CD4-positive, alpha-beta T cell (primary cell): ENCODE results near the gene RUNX1. TPM values are rescaled to one million over a fixed set of nuclear protein-coding genes. Genes with fewer than 3 reads are reported as not detected.

Source experiments
- ATAC-seq: fragments of 200-7000 bp; cut with Tn5 transposase; one replicate; pipeline ENCODE4 v1.10.0; 2022; ENCODE audit warnings: mild to moderate bottlenecking; ENCODE audit not compliant: poor library complexity
- CTCF ChIA-PET: fragments of 350-600 bp; sonication (Branson Sonifier 250); formaldehyde crosslinking; loops from one replicate; lab custom pipeline; 2021; ENCODE audit warnings: antibody characterized with exemption, inconsistent platforms; lab: Charles Lee
- POLR2A ChIA-PET: fragments of 350-600 bp; sonication (Branson Sonifier 250); formaldehyde crosslinking; loops from one replicate; lab custom pipeline; 2021; ENCODE audit warnings: antibody characterized with exemption, inconsistent platforms; lab: Charles Lee
- DNase-seq, 14 experiments: peaks; one replicate each; pipeline ENCODE4 v3.0.0-alpha.2; 2013 to 2020; ENCODE audit warnings: mixed read lengths in 2 of 14
- H3K27ac ChIP-seq, 2 donors: one replicate each; pipeline versions ENCODE4 v1.5.1 to v1.7.0; 2013; ENCODE audit warnings: low read length in 2 of 2, low read depth in 1 of 2, mild to moderate bottlenecking in 1 of 2
- H3K27me3 ChIP-seq, 2 experiments: 1 replicate in 1 of 2; 2 replicates in 1 of 2; pipeline versions ENCODE4 v1.6.1 to v1.7.0; 2013; ENCODE audit warnings: low read length in 2 of 2, control low read depth in 1 of 2, mild to moderate bottlenecking in 1 of 2, moderate library complexity in 1 of 2; ENCODE audit not compliant: insufficient read depth in 2 of 2, control insufficient read depth in 1 of 2
- H3K36me3 ChIP-seq: one replicate; pipeline ENCODE4 v1.6.1; 2013; ENCODE audit warnings: low read length, control low read depth; ENCODE audit not compliant: insufficient read depth
- H3K4me1 ChIP-seq: one replicate; pipeline ENCODE4 v1.6.1; 2013; ENCODE audit warnings: low read length, control low read depth; ENCODE audit not compliant: insufficient read depth
- H3K4me3 ChIP-seq: one replicate; pipeline ENCODE4 v1.5.1; 2013; ENCODE audit warnings: mild to moderate bottlenecking, low read length, moderate library complexity
- H3K9me3 ChIP-seq, 2 experiments: 1 replicate in 1 of 2; 2 replicates in 1 of 2; pipeline versions ENCODE4 v1.6.1 to v1.7.0; 2013; ENCODE audit warnings: low read length in 2 of 2, mild to moderate bottlenecking in 2 of 2, control low read depth in 1 of 2, moderate library complexity in 1 of 2; ENCODE audit not compliant: control insufficient read depth in 1 of 2, insufficient read depth in 1 of 2
- H3K27ac Mint-ChIP-seq: one replicate; pipeline ENCODE4 v1.8.0; 2020; ENCODE audit warnings: mixed read lengths
- H3K27me3 Mint-ChIP-seq: one replicate; pipeline ENCODE4 v1.8.0; 2021; ENCODE audit warnings: mixed read lengths
- H3K36me3 Mint-ChIP-seq: one replicate; pipeline ENCODE4 v1.8.0; 2021; ENCODE audit warnings: low read depth, mixed read lengths
- H3K4me1 Mint-ChIP-seq: one replicate; pipeline ENCODE4 v1.8.0; 2021; ENCODE audit warnings: low read depth, mixed read lengths
- H3K4me3 Mint-ChIP-seq: one replicate; pipeline ENCODE4 v1.8.0; 2020; ENCODE audit warnings: mild to moderate bottlenecking, mixed read lengths
- H3K9me3 Mint-ChIP-seq: one replicate; pipeline ENCODE4 v1.8.0; 2020; ENCODE audit warnings: mixed read lengths
- intact Hi-C, 2 experiments: fragments of 100-400 bp; cut with DNase I in 1 of 2; cut with micrococcal nuclease in 1 of 2; formaldehyde crosslinking; loops; one replicate each; pipeline versions ENCODE4 v1.15.1 to v1.9.0; 2023 to 2025; cut with DNase I, micrococcal nuclease
- total RNA-seq, 174 experiments: library from RNA in 2 of 174; stranded (reverse) in 2 of 174; gene quantifications; one replicate each; pipeline ENCODE4 v1.2.3 and lab custom pipeline; 2021 to 2026
- TF ChIP-seq, protein P1 (sequence below): fragments of 200-600 bp; IDR thresholded peaks from one replicate; pipeline ENCODE4 v1.8.0; 2022; ENCODE audit warnings: antibody characterized with exemption, mild to moderate bottlenecking

RUNX1 gene
- total RNA-seq, 2 experiments from 2014 or later: 71.7 to 74.3 TPM

DNA sequence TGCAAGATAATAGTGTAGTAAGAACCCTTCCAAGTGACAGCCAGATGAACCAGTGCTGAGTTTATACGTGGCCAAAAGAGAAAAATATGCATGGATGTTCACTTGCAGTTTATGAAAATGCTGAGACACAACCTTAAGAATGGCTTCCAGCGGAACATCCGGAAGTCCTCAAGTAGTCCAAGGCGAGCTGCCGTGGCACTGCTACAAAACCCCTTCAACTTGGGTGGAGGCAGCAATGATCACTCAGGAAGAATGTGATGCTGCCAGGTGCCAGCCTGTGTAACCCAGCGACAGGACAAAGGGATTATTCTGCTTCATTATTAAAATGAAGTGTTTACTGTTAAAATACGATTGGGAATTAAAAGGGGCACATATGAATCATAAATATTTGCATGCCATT, 179.6 kb downstream of the RUNX1 start:
- no peak overlapping the region for H3K27ac Mint-ChIP-seq
- H3K4me1 Mint-ChIP-seq: peaks cover 59% of the 10 kb centered on the region
- no peak overlapping the region for H3K27ac ChIP-seq
- peaks cover 84% of the 10 kb centered on the region for H3K36me3 Mint-ChIP-seq
- no peaks in the 10 kb centered on the region for H3K27me3 ChIP-seq
- intact Hi-C loops: no loop called here
- ATAC-seq: no peak
- no peak overlapping the region for H3K4me3 ChIP-seq
- H3K9me3 Mint-ChIP-seq: no peaks in the 10 kb centered on the region
- no peaks in the 10 kb centered on the region for H3K27me3 Mint-ChIP-seq
- ChIA-PET POLR2A (no interaction called here), CTCF (no interaction called here)
- peaks cover 77% of the 10 kb centered on the region for H3K36me3 ChIP-seq
- DNase-seq: no peak
- H3K4me1 ChIP-seq: peaks cover 20% of the 10 kb centered on the region
- no peaks in the 10 kb centered on the region for H3K9me3 ChIP-seq
- TF ChIP-seq, protein P1, sequence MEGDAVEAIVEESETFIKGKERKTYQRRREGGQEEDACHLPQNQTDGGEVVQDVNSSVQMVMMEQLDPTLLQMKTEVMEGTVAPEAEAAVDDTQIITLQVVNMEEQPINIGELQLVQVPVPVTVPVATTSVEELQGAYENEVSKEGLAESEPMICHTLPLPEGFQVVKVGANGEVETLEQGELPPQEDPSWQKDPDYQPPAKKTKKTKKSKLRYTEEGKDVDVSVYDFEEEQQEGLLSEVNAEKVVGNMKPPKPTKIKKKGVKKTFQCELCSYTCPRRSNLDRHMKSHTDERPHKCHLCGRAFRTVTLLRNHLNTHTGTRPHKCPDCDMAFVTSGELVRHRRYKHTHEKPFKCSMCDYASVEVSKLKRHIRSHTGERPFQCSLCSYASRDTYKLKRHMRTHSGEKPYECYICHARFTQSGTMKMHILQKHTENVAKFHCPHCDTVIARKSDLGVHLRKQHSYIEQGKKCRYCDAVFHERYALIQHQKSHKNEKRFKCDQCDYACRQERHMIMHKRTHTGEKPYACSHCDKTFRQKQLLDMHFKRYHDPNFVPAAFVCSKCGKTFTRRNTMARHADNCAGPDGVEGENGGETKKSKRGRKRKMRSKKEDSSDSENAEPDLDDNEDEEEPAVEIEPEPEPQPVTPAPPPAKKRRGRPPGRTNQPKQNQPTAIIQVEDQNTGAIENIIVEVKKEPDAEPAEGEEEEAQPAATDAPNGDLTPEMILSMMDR: no peak
- no peak overlapping the region for H3K4me3 Mint-ChIP-seq

DNA sequence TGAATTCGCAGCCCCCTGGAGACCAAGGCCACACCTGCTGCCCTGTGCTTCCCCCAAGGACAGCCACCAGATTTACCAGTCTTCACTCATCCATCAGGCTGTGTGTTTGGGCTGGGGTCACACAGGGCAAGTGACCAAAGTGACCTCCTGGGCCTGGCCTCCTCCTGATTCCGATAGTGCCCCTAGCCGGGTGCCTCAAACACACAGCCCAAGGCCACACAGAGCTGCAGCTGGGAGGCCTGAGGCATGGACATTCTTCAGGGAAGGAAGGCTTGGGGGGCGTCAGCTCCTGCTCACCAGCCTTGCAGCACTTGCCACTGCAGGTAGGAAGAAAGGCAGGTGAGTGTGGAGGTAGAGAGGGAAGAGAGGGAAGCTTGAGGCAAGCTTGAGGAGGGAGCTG, 181.3 kb downstream of the RUNX1 start:
- DNase-seq: no peak
- POLR2A ChIA-PET: interaction anchor here (0.9 to 1.3 kb wide), 2 partner anchors 20 kb away, joined by 3 to 6 read pairs; no protein-coding TSS in a partner anchor

DNA sequence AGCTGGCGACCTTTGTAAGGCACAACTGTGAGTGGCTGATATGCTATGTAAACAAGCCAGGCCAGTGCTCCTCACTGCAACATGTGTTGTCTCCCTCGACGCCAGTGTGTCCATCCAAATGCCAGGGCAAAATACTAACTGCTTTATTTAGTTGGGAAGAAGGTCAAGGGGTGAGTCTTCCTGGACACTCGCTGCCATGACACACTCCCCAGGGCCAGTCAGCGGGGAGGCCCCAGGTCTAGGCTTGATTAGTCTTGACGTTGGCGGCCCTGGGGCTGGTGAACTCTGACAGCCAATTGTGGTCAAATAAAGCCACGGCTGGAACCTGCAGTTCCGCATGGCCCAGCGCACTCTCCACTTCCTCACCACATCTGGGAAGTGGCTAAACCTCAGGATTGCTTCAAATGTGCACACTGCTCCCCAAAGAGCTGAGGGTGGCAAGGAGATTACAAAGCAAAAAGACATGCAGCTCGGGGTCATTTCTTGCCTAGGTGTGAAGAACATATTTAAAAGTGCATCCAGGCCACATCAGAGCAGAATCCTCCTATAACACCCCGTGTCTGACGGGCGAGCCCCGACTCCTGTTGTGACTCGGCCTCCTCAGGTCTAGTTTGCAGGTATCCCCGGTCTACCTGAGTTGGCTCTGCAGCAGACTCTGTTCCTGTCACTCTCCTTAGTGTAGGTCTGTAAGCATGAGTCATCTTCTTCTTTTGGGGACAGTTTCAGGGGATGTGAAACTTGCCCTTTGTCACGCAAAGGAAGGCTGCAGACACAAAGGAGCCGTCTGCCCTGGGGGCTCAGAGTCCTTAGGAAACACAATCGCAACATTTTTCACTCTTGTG, 183.5 kb downstream of the RUNX1 start:
- H3K36me3 ChIP-seq: peaks cover 80% of the 10 kb centered on the region
- Mint-ChIP-seq H3K27ac (peak overlapping the region; percentile 74), H3K4me3 (no peak overlapping the region), H3K36me3 (peaks cover 93% of the 10 kb centered on the region), H3K4me1 (peaks cover 53% of the 10 kb centered on the region), H3K9me3 (no peaks in the 10 kb centered on the region), H3K27me3 (no peaks in the 10 kb centered on the region)
- peak in 5 of 14 experiments; percentile 16 to 72 (median 63) for DNase-seq
- H3K9me3 ChIP-seq: no peaks in the 10 kb centered on the region
- ChIA-PET CTCF (no interaction called here), POLR2A (interaction anchor here (1.0 kb wide), 1 partner anchor 186 kb away, joined by 3 read pairs; no protein-coding TSS in a partner anchor)
- no peak overlapping the region for H3K4me3 ChIP-seq
- ATAC-seq: peak; percentile 43
- H3K27me3 ChIP-seq: no peaks in the 10 kb centered on the region
- H3K27ac ChIP-seq: no peak overlapping the region
- peaks cover 20% of the 10 kb centered on the region for H3K4me1 ChIP-seq
- intact Hi-C loops: no loop called here
- TF ChIP-seq, protein P1: no peak

More for the DNA sequence above, 181.3 kb downstream of the RUNX1 start:
- H3K27me3 Mint-ChIP-seq: no peaks in the 10 kb centered on the region
- Histone ChIP-seq H3K9me3 (no peaks in the 10 kb centered on the region), H3K36me3 (peaks cover 75% of the 10 kb centered on the region), H3K27me3 (no peaks in the 10 kb centered on the region), H3K4me3 (no peak overlapping the region), H3K4me1 (peaks cover 20% of the 10 kb centered on the region), H3K27ac (no peak overlapping the region)
- ATAC-seq: no peak
- TF ChIP-seq, protein P1: no peak
- peaks cover 83% of the 10 kb centered on the region for H3K36me3 Mint-ChIP-seq
- CTCF ChIA-PET: interaction anchor here (1.1 kb wide), 1 partner anchor 15 kb away, joined by 3 read pairs; no protein-coding TSS in a partner anchor
- peaks cover 57% of the 10 kb centered on the region for H3K4me1 Mint-ChIP-seq
- H3K4me3 Mint-ChIP-seq: no peak overlapping the region
- H3K27ac Mint-ChIP-seq: peak overlapping the region; percentile 15
- H3K9me3 Mint-ChIP-seq: no peaks in the 10 kb centered on the region
- intact Hi-C loops: no loop called here
